WTC11 (cell line): ENCODE data around the gene DCAF11. TPM values are rescaled to one million over a fixed set of nuclear protein-coding genes. Genes with fewer than 3 reads are reported as not detected.

ENCODE experiments used
- ATAC-seq: fragments of 200-7000 bp; cut with Tn5 transposase; 2 replicates; pipeline ENCODE4 v1.10.0; 2021; ENCODE audit warnings: mild to moderate bottlenecking, moderate library complexity
- CTCF ChIA-PET: fragments of 300-600 bp; sonication (Branson Sonifier 250); formaldehyde crosslinking; loops from one replicate; lab custom pipeline; 2021; ENCODE audit warnings: antibody characterized with exemption; lab: Charles Lee
- POLR2A ChIA-PET: fragments of 350-600 bp; sonication (Branson Sonifier 250); formaldehyde crosslinking; loops from one replicate; lab custom pipeline; 2021; ENCODE audit warnings: antibody characterized with exemption; lab: Charles Lee
- DNase-seq: peaks from one replicate; pipeline ENCODE4 v3.0.0; 2021; ENCODE audit warnings: low spot score
- H3K27ac Mint-ChIP-seq: 2 replicates; pipeline ENCODE4 v1.8.0; 2021; ENCODE audit warnings: mixed read lengths
- H3K27me3 Mint-ChIP-seq: 2 replicates; pipeline ENCODE4 v1.8.0; 2021; ENCODE audit warnings: low read depth, mild to moderate bottlenecking, moderate library complexity, mixed read lengths
- H3K36me3 Mint-ChIP-seq: 2 replicates; pipeline ENCODE4 v1.8.0; 2021; ENCODE audit warnings: mixed read lengths
- H3K4me1 Mint-ChIP-seq: 2 replicates; pipeline ENCODE4 v1.8.0; 2022; ENCODE audit warnings: mixed read lengths
- H3K4me3 Mint-ChIP-seq: 2 replicates; pipeline ENCODE4 v1.8.0; 2021; ENCODE audit warnings: mild to moderate bottlenecking, moderate library complexity, mixed read lengths
- H3K9me3 Mint-ChIP-seq: 2 replicates; pipeline ENCODE4 v1.8.0; 2021; ENCODE audit warnings: mixed read lengths
- AR ChIP-seq: fragments of 250-450 bp; sonication (Bioruptor Pico); IDR thresholded peaks from 2 replicates; pipeline ENCODE4 v1.9.0; 2021; ENCODE audit warnings: mild to moderate bottlenecking
- ATF6 ChIP-seq: sonication (generic); formaldehyde crosslinking; IDR thresholded peaks from 2 replicates; pipeline ENCODE4 v1.8.1; 2023; ENCODE audit warnings: mild to moderate bottlenecking, missing genetic modification reagents
- CDX4 ChIP-seq: fragments of 250-450 bp; sonication (Bioruptor Pico); IDR thresholded peaks from 2 replicates; pipeline ENCODE4 v1.9.0; 2021; ENCODE audit warnings: moderate library complexity, mild to moderate bottlenecking, inconsistent platforms, borderline replicate concordance
- ELF4 ChIP-seq: sonication (generic); formaldehyde crosslinking; IDR thresholded peaks from 2 replicates; pipeline ENCODE4 v1.8.1; 2022; ENCODE audit warnings: low read depth, mild to moderate bottlenecking, moderate library complexity, missing genetic modification reagents
- EMX1 ChIP-seq: fragments of 250-450 bp; sonication (Bioruptor Pico); IDR thresholded peaks from 2 replicates; pipeline ENCODE4 v1.8.0; 2021; ENCODE audit warnings: mild to moderate bottlenecking
- ESRRA ChIP-seq: sonication (generic); formaldehyde crosslinking; IDR thresholded peaks from 2 replicates; pipeline ENCODE4 v1.8.1; 2022; ENCODE audit warnings: mild to moderate bottlenecking, missing genetic modification reagents, borderline replicate concordance
- FOXJ3 ChIP-seq: sonication (generic); formaldehyde crosslinking; IDR thresholded peaks from 2 replicates; pipeline ENCODE4 v1.9.0; 2021; ENCODE audit warnings: missing genetic modification reagents, mild to moderate bottlenecking, borderline replicate concordance
- IRF1 ChIP-seq: sonication (generic); formaldehyde crosslinking; IDR thresholded peaks from 2 replicates; pipeline ENCODE4 v1.8.0; 2023; ENCODE audit warnings: missing genetic modification reagents
- IRF2 ChIP-seq: sonication (generic); formaldehyde crosslinking; IDR thresholded peaks from 2 replicates; pipeline ENCODE4 v1.8.0; 2022; ENCODE audit warnings: low read depth, missing genetic modification reagents, borderline replicate concordance
- JUN ChIP-seq: sonication (generic); formaldehyde crosslinking; IDR thresholded peaks from 2 replicates; pipeline ENCODE4 v1.8.0; 2023; ENCODE audit warnings: mild to moderate bottlenecking, missing genetic modification reagents
- MXD4 ChIP-seq: fragments of 250-450 bp; sonication (Bioruptor Pico); IDR thresholded peaks from 2 replicates; pipeline ENCODE4 v1.8.0; 2021; ENCODE audit warnings: mild to moderate bottlenecking, moderate library complexity, borderline replicate concordance
- MYBL2 ChIP-seq: sonication (generic); formaldehyde crosslinking; IDR thresholded peaks from 2 replicates; pipeline ENCODE4 v1.8.1; 2023; ENCODE audit warnings: mild to moderate bottlenecking, moderate library complexity, missing genetic modification reagents
- NFATC4 ChIP-seq: fragments of 250-450 bp; sonication (Bioruptor Pico); IDR thresholded peaks from 2 replicates; pipeline ENCODE4 v1.9.0; 2021; ENCODE audit warnings: mild to moderate bottlenecking
- PRRX2 ChIP-seq: fragments of 250-450 bp; sonication (Bioruptor Pico); IDR thresholded peaks from 2 replicates; pipeline ENCODE4 v1.8.0; 2021; ENCODE audit warnings: mild to moderate bottlenecking
- RELA ChIP-seq: sonication (generic); formaldehyde crosslinking; IDR thresholded peaks from 2 replicates; pipeline ENCODE4 v1.8.1; 2022; ENCODE audit warnings: missing genetic modification reagents, mild to moderate bottlenecking, borderline replicate concordance
- SOX15 ChIP-seq: fragments of 250-450 bp; sonication (Bioruptor Pico); IDR thresholded peaks from 2 replicates; pipeline ENCODE4 v1.9.0; 2021; ENCODE audit warnings: mild to moderate bottlenecking
- TP53 ChIP-seq: sonication (generic); formaldehyde crosslinking; IDR thresholded peaks from 2 replicates; pipeline ENCODE4 v1.8.1; 2023; ENCODE audit warnings: mild to moderate bottlenecking, missing genetic modification reagents
- USF2 ChIP-seq: sonication (generic); formaldehyde crosslinking; IDR thresholded peaks from 2 replicates; pipeline ENCODE4 v1.8.1; 2023; ENCODE audit warnings: mild to moderate bottlenecking, missing genetic modification reagents, moderate library complexity
- ZNF121 ChIP-seq: sonication (generic); formaldehyde crosslinking; IDR thresholded peaks from 2 replicates; pipeline ENCODE4 v1.8.0; 2023; ENCODE audit warnings: missing genetic modification reagents
- ZNF219 ChIP-seq: sonication (generic); formaldehyde crosslinking; IDR thresholded peaks from 2 replicates; pipeline ENCODE4 v1.8.0; 2023; ENCODE audit warnings: missing genetic modification reagents, mild to moderate bottlenecking, borderline replicate concordance
- ZNF396 ChIP-seq: fragments of 250-450 bp; sonication (Bioruptor Pico); IDR thresholded peaks from 2 replicates; pipeline ENCODE4 v1.8.0; 2021; ENCODE audit warnings: mild to moderate bottlenecking, moderate library complexity, borderline replicate concordance
- ZNF416 ChIP-seq: fragments of 250-450 bp; sonication (Bioruptor Pico); IDR thresholded peaks from 2 replicates; pipeline ENCODE4 v1.9.0; 2021; ENCODE audit warnings: mild to moderate bottlenecking, inconsistent platforms
- total RNA-seq: library from RNA; stranded (reverse); gene quantifications from 3 replicates; pipeline ENCODE4 v1.2.3, GENCODE V29; 2021

The DCAF11 gene
- total RNA-seq, 1 experiment from 2014 or later = 73.6 TPM

- TF ChIP-seq ZNF416 (CRISPR knock-in tag) (no peak), PRRX2 (CRISPR knock-in tag) (no peak), ATF6 (CRISPR knock-in tag) (no peak), ESRRA (CRISPR knock-in tag) (no peak)
Measured at GRCh38 chr14:24162093-24162492, 47.5 kb downstream of the DCAF11 start (continued).

- no peak for ATAC-seq
- Mint-ChIP-seq H3K4me3 (no peak overlapping the region), H3K4me1 (peaks cover 13% of the 10 kb centered on the region), H3K27me3 (no peaks in the 10 kb centered on the region), H3K27ac (no peak overlapping the region), H3K9me3 (no peaks in the 10 kb centered on the region), H3K36me3 (peaks cover 13% of the 10 kb centered on the region)
- TF ChIP-seq MXD4 (CRISPR knock-in tag) (no peak), IRF1 (CRISPR knock-in tag) (no peak), MYBL2 (no peak), IRF2 (CRISPR knock-in tag) (no peak), ZNF219 (CRISPR knock-in tag) (no peak), ELF4 (CRISPR knock-in tag) (no peak), SOX15 (CRISPR knock-in tag) (no peak), NFATC4 (CRISPR knock-in tag) (no peak), JUN (no peak), FOXJ3 (no peak)
- no peak for DNase-seq
- ChIA-PET CTCF (interaction anchor here (0.8 to 1.2 kb wide), 2 partner anchors 56 to 106 kb away, joined by 3 read pairs; no protein-coding TSS in a partner anchor), POLR2A (no interaction called here)
Measured at GRCh38 chr14:24164518-24164991, 50.0 kb downstream of the DCAF11 start.

- DNase-seq (no peak), ATAC-seq (no peak)
- TF ChIP-seq USF2 (no peak), EMX1 (no peak), ZNF121 (CRISPR knock-in tag) (no peak), CDX4 (CRISPR knock-in tag) (no peak), RELA (no peak), AR (CRISPR knock-in tag) (no peak), ZNF396 (no peak), TP53 (no peak)
- no peak overlapping the region for H3K4me3 Mint-ChIP-seq
- no peak overlapping the region for H3K27ac Mint-ChIP-seq
- H3K36me3 Mint-ChIP-seq = peaks cover 7% of the 10 kb centered on the region
- peaks cover 11% of the 10 kb centered on the region for H3K4me1 Mint-ChIP-seq
- POLR2A ChIA-PET = no interaction called here
- CTCF ChIA-PET = no interaction called here
- H3K9me3 Mint-ChIP-seq = no peaks in the 10 kb centered on the region
- no peaks in the 10 kb centered on the region; the same call in 1 of the 2 replicates for H3K27me3 Mint-ChIP-seq
Measured at GRCh38 chr14:24165785-24166184, 51.2 kb downstream of the DCAF11 start.
